ENCODE results near the gene LTBP3. TPM values are rescaled to one million over a fixed set of nuclear protein-coding genes. Genes with fewer than 3 reads are reported as not detected.

LTBP3 gene
- total RNA-seq, 1 experiment from 2014 or later = 22.9 TPM

GRCh38 chr11:65580031-65580692 lies 22.0 kb upstream of the LTBP3 start:
- H3K4me3 ChIP-seq = no peak overlapping the region
- DNase-seq (ENCODE audit: low read depth in 1 of 2, low spot score in 2 of 2) = no peak
- H3K27ac ChIP-seq = no peak overlapping the region
- H3K36me3 ChIP-seq = peaks cover 58% of the 10 kb centered on the region
- H3K27me3 ChIP-seq (replicated peaks) = no peaks in the 10 kb centered on the region
- H3K9me3 ChIP-seq (replicated peaks) = no peaks in the 10 kb centered on the region
- peaks cover 35% of the 10 kb centered on the region for H3K4me1 ChIP-seq (replicated peaks)

GRCh38 chr11:65579291-65579690 lies 21.1 kb upstream of the LTBP3 start:
- H3K4me3 ChIP-seq = no peak overlapping the region
- H3K27me3 ChIP-seq (replicated peaks) = no peaks in the 10 kb centered on the region
- peaks cover 36% of the 10 kb centered on the region for H3K4me1 ChIP-seq (replicated peaks)
- no peaks in the 10 kb centered on the region for H3K9me3 ChIP-seq (replicated peaks)
- peaks cover 57% of the 10 kb centered on the region for H3K36me3 ChIP-seq
- no peak overlapping the region for H3K27ac ChIP-seq
- no peak for DNase-seq (ENCODE audit: low read depth in 1 of 2, low spot score in 2 of 2)

GRCh38 chr11:65578667-65579066 lies 20.5 kb upstream of the LTBP3 start:
- Histone ChIP-seq H3K4me3 (no peak overlapping the region), H3K27me3 (replicated peaks) (no peaks in the 10 kb centered on the region), H3K27ac (no peak overlapping the region), H3K36me3 (peaks cover 54% of the 10 kb centered on the region), H3K4me1 (replicated peaks) (peaks cover 37% of the 10 kb centered on the region), H3K9me3 (replicated peaks) (no peaks in the 10 kb centered on the region)
- no peak for DNase-seq (ENCODE audit: low read depth in 1 of 2, low spot score in 2 of 2)

GRCh38 chr11:65578134-65578533 lies 20.0 kb upstream of the LTBP3 start:
- Histone ChIP-seq H3K36me3 (peaks cover 54% of the 10 kb centered on the region), H3K9me3 (replicated peaks) (no peaks in the 10 kb centered on the region), H3K4me3 (no peak overlapping the region), H3K27ac (no peak overlapping the region), H3K27me3 (replicated peaks) (no peaks in the 10 kb centered on the region), H3K4me1 (replicated peaks) (peaks cover 43% of the 10 kb centered on the region)
- no peak for DNase-seq (ENCODE audit: low read depth in 1 of 2, low spot score in 2 of 2)

DNA sequence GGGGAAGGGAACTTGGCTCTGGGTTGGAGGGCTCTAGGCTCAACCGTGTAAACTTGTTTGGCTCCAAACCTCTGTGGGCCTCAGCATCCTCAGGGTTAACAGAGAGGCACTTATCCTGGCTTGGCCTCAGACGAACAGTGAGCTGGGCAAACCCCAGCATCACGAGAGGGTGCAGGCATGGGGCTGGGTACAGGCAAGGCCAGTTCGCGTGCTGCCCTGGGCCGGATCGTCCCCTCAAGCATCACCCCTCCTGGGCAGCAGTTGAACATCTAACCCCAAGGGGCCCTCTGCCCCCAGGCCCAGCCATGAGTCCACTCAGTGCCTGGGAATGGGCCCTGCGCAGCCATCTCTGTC lies 19.6 kb upstream of the LTBP3 start:
- no peak for DNase-seq (ENCODE audit: low read depth in 1 of 2, low spot score in 2 of 2)
- Histone ChIP-seq H3K4me3 (no peak overlapping the region), H3K4me1 (replicated peaks) (peaks cover 47% of the 10 kb centered on the region), H3K36me3 (peaks cover 53% of the 10 kb centered on the region), H3K9me3 (replicated peaks) (no peaks in the 10 kb centered on the region), H3K27me3 (replicated peaks) (no peaks in the 10 kb centered on the region), H3K27ac (peak overlapping the region; percentile 5; the same call in 1 of the 2 replicates)

- DNase-seq (ENCODE audit: low read depth in 1 of 2, low spot score in 2 of 2) = peak; percentile 67 to 92
- no peaks in the 10 kb centered on the region for H3K9me3 ChIP-seq (replicated peaks)
- H3K4me3 ChIP-seq = peak overlapping the region; percentile 80
- no peaks in the 10 kb centered on the region for H3K27me3 ChIP-seq (replicated peaks)
- peaks cover 53% of the 10 kb centered on the region for H3K4me1 ChIP-seq (replicated peaks)
- H3K36me3 ChIP-seq = peaks cover 51% of the 10 kb centered on the region
- H3K27ac ChIP-seq = peak overlapping the region; percentile 5; the same call in 1 of the 2 replicates
Measured at GRCh38 chr11:65576867-65577755, 19.0 kb upstream of the LTBP3 start.

DNA sequence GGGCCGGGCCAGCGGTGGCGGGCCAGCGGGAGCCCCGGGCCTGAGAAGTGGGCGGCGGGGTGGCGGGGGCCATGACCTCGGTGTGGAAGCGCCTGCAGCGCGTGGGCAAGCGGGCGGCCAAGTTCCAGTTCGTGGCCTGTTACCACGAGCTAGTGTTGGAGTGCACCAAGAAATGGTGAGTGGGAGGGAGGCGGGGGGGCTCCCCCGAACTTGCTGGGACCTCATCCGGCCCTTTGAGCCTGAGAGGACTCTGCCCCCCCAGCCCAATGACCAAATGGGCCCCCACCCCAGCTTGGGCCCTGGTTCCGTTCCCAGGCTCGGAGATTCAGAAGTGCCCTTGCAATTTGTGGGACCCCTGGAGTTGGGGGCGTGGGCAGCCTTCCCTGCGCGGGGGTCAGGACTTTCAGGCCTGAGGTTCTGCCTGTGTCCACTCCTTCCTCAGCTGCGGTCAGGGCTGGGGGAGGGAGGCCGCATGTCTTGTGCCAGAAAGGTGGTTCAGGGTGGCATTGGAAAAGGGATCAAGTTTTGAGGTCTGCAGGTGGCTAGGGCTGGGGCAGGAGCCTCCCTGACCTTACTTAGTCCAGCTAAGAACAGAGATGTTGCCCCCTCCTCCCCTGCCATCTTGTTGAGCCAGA lies 18.2 kb upstream of the LTBP3 start:
- H3K27ac ChIP-seq = peak overlapping the region; percentile 61
- H3K27me3 ChIP-seq (replicated peaks) = no peaks in the 10 kb centered on the region
- peaks cover 50% of the 10 kb centered on the region for H3K36me3 ChIP-seq
- no peaks in the 10 kb centered on the region for H3K9me3 ChIP-seq (replicated peaks)
- DNase-seq (ENCODE audit: low read depth in 1 of 2, low spot score in 2 of 2) = peak in 1 of 2 experiments; percentile 62
- peaks cover 60% of the 10 kb centered on the region for H3K4me1 ChIP-seq (replicated peaks)
- H3K4me3 ChIP-seq = peak overlapping the region; percentile 80

DNA sequence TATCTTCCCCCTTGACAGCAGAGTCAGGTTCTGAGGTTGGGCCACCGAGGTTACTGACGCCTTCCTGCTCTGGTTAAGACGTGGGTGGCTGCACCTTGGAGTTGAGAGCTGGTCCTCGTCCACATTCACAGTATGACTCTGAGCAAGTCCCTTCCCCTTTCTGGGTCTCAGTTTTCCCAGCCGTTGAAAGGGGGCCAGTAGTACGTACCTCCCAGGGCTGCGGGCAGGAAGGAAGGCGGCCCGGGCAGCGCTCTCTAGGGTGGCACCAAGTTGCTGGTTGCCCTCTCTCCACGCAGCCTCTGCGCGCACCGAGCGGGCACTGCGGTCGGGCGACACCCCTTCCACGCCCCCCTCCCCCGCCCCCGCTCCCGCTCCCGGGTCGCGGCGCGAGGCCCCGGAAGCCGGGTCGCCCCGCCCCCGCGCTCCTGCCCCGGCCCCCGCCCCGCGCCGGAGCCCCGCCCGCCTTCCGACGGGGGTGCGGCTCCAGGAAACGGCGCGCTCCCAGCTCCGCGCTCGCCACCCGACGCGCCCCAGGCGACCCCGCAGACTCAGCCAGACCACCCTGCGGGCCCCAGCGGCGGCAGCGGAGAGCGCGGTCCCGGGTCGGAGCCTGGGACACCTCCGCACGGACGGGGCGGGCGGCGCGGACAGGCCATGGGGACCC lies 17.5 kb upstream of the LTBP3 start, which contains the start of gene EHBP1L1:
Gene EHBP1L1 (plus strand): TSS at position 486 of the 664 bp plus-strand sequence. CDS start 250 bp downstream, outside the sequence.
- H3K4me1 ChIP-seq (replicated peaks) = peaks cover 66% of the 10 kb centered on the region
- peak within 1 kb of the TSS; percentile 80 for H3K4me3 ChIP-seq
- peaks cover 48% of the 10 kb centered on the region for H3K36me3 ChIP-seq
- H3K27me3 ChIP-seq (replicated peaks) = no peaks in the 10 kb centered on the region
- H3K27ac ChIP-seq = peak within 1 kb of the TSS; percentile 61
- no peaks in the 10 kb centered on the region for H3K9me3 ChIP-seq (replicated peaks)
- DNase-seq (ENCODE audit: low read depth in 1 of 2, low spot score in 2 of 2) = peak; percentile 81

DNA sequence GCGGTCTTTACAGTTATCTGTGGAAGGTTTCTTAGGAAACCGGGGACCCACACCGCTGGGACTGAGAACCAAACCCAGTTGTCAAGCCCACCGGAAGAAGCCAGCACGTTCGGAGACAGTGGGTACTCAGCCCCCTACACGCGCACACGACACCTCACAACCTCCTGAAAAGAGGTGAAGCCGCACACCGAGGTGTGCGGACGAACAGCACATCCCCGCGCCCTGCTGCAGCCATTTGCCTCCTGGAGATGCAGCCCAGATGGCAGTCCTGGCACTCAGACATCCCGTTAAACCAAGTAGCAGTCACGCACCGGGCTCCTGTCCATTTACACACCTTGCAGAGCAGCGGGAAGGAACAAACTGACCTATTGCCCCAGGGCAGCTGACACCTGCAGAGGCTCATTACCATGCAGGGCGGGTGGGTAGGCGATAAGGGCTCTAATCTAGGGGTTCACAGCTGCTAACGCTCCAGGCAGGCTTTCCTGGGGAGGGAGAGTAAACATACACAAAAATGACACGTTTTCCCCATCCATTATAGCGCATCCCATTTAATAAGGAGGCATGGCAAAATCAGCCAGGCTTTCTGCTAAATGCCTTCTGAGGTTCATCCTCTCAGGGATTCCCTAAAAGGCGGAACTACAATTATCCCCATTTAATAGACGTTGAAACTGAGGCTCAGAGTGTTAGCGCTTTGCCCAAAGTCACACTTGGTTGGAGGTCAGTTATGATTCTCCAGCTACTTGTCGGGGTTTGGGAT lies 16.8 kb upstream of the LTBP3 start:
- Histone ChIP-seq H3K27ac (peak overlapping the region; percentile 8; the same call in 1 of the 2 replicates), H3K27me3 (replicated peaks) (no peaks in the 10 kb centered on the region), H3K36me3 (peaks cover 45% of the 10 kb centered on the region), H3K9me3 (replicated peaks) (no peaks in the 10 kb centered on the region), H3K4me1 (replicated peaks) (peaks cover 68% of the 10 kb centered on the region), H3K4me3 (peak overlapping the region; percentile 80)
- DNase-seq (ENCODE audit: low read depth in 1 of 2, low spot score in 2 of 2) = peak; percentile 58 to 66

- Histone ChIP-seq H3K4me3 (peak overlapping the region; percentile 80), H3K4me1 (replicated peaks) (peaks cover 73% of the 10 kb centered on the region), H3K27me3 (replicated peaks) (no peaks in the 10 kb centered on the region), H3K36me3 (peaks cover 43% of the 10 kb centered on the region), H3K27ac (peak overlapping the region; percentile 8; the same call in 1 of the 2 replicates), H3K9me3 (replicated peaks) (no peaks in the 10 kb centered on the region)
- DNase-seq (ENCODE audit: low read depth in 1 of 2, low spot score in 2 of 2) = peak; percentile 100
Measured at GRCh38 chr11:65574109-65574810, 16.1 kb upstream of the LTBP3 start.

- Histone ChIP-seq H3K27me3 (replicated peaks) (no peaks in the 10 kb centered on the region), H3K4me3 (peak overlapping the region; percentile 80), H3K36me3 (peaks cover 43% of the 10 kb centered on the region), H3K9me3 (replicated peaks) (no peaks in the 10 kb centered on the region), H3K27ac (no peak overlapping the region), H3K4me1 (replicated peaks) (peaks cover 80% of the 10 kb centered on the region)
- DNase-seq (ENCODE audit: low read depth in 1 of 2, low spot score in 2 of 2) = no peak
Measured at GRCh38 chr11:65573391-65574079, 15.4 kb upstream of the LTBP3 start.

All from SJSA1 (cell line).